Measurements from ENCODE around the gene RALGPS1. TPM values are rescaled to one million over a fixed set of nuclear protein-coding genes. Genes with fewer than 3 reads are reported as not detected.

RALGPS1 gene
- total and polyA plus RNA-seq, 2 of the 8 experiments (the other 6 are each of a cell fraction or from before 2014, with no cell fraction given): 20.0 to 23.5 TPM

DNA sequence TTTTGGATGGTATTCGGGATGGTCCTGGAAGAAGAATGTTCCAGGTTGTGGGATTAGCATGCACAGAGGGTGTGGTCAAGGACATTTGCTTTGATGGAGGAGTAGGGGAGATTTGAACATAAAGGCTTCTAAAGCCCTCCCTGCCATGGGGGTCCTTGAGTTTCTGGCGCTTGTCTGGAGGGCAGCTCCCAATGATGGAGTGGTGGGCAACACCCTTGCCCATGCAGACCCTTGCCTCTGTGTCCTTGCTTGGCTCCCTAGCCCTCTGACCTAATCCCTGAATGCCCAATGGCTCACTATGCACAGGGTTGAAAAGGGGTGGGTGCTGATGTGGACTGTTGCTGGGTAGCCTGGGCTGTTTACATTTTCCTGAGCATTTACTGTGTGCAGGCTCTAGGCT, 66.6 kb downstream of the RALGPS1 start:
- CTCF ChIA-PET (ENCODE audit: partially characterized antibody): interaction anchor here (1.1 kb wide), 1 partner anchor 16 kb away, joined by 3 read pairs; no protein-coding TSS in a partner anchor
- Histone ChIP-seq H2BK15ac (ENCODE audit: low read length) (no peak overlapping the region), H3K18ac (ENCODE audit: extremely low read depth, low read length) (no peak overlapping the region), H3K4me3 (ENCODE audit: extremely low read depth in 1 of 4, insufficient read depth in 2 of 4, low read depth in 3 of 4, low read length in 4 of 4) (no peak overlapping the region), H2BK12ac (ENCODE audit: low read depth, low read length) (no peak overlapping the region), H3K4me1 (replicated peaks in 1 of 4; ENCODE audit: control insufficient read depth in 3 of 4, insufficient read depth in 4 of 4, low read length in 3 of 4) (peaks cover 0 to 3% (median 0%) of the 10 kb centered on the region in 4 experiments; a peak in 1 of 7 replicates), H2BK120ac (replicated peaks; ENCODE audit: low read depth, low read length) (no peak overlapping the region), H3K14ac (ENCODE audit: insufficient read length) (no peak overlapping the region), H3K23me2 (ENCODE audit: low read depth, low read length) (peaks cover under 1% of the 10 kb centered on the region; the same call in 1 of the 2 replicates), H3K23ac (ENCODE audit: insufficient read length) (no peak overlapping the region), H3K36me3 (ENCODE audit: control insufficient read depth in 2 of 4, insufficient read depth in 4 of 4, low read length in 3 of 4) (no peaks in the 10 kb centered on the region; a peak in 1 of 8 replicates), H2BK5ac (ENCODE audit: low read depth, low read length) (no peak overlapping the region), H4K20me1 (replicated peaks in 1 of 2; ENCODE audit: control insufficient read depth in 1 of 2, insufficient read depth in 2 of 2, low read length in 2 of 2) (peaks cover 0 to under 1% of the 10 kb centered on the region in 2 experiments), H3K9ac (replicated peaks in 1 of 4; ENCODE audit: extremely low read depth in 1 of 4, low read depth in 3 of 4, low read length in 3 of 4) (no peak overlapping the region), H3K56ac (replicated peaks; ENCODE audit: insufficient read length, low read depth, low read length) (no peak overlapping the region), H3K27ac (ENCODE audit: low read depth, low read length) (no peak overlapping the region), H3K9me3 (ENCODE audit: insufficient read depth in 2 of 2, low read depth in 1 of 2, low read length in 1 of 2) (no peaks in the 10 kb centered on the region), H2BK20ac (ENCODE audit: low read length) (no peak overlapping the region), H3K27me3 (replicated peaks in 1 of 4; ENCODE audit: control insufficient read depth in 3 of 4, extremely low read depth in 1 of 4, insufficient read depth in 3 of 4, low read length in 3 of 4) (no peaks in the 10 kb centered on the region), H3K79me1 (ENCODE audit: low read depth, low read length) (no peaks in the 10 kb centered on the region), H4K5ac (ENCODE audit: insufficient read length, low read depth, low read length) (no peak overlapping the region), H3K4ac (replicated peaks; ENCODE audit: insufficient read length, low read depth, low read length) (no peak overlapping the region), H3K79me2 (ENCODE audit: control insufficient read depth in 1 of 2, insufficient read depth in 2 of 2, low read length in 2 of 2) (no peaks in the 10 kb centered on the region), H2AK5ac (ENCODE audit: low read depth, low read length) (no peak overlapping the region), H4K91ac (replicated peaks; ENCODE audit: insufficient read length, low read length) (no peak overlapping the region), H2AFZ (ENCODE audit: low read length) (no peak overlapping the region), H4K8ac (ENCODE audit: extremely low read depth, insufficient read depth, low read length) (no peak overlapping the region), H3K4me2 (ENCODE audit: insufficient read depth in 1 of 2, low read depth in 2 of 2, low read length in 2 of 2) (no peak overlapping the region)
- POLR2A ChIA-PET (ENCODE audit: partially characterized antibody): no interaction called here
- WGBS, 2 experiments (ENCODE audit: extremely low coverage in 1 of 2, insufficient coverage in 1 of 2, insufficient read length in 1 of 2, insufficient replicate concordance in 2 of 2, low coverage in 1 of 2, low lambda C conversion rate in 2 of 2, missing lambda C conversion rate in 1 of 2): 86% methylated on average over 2 of the region's 2 CpGs; no CpG with 5 or more reads in 1 of the 2 experiments
- FAIRE-seq (no peak), DNase-seq (ENCODE audit: low read depth in 1 of 2, low spot score in 2 of 2) (no peak)
- no peak for TF ChIP-seq RAD21 (IDR thresholded peaks at IDR 0.05 in 1 of 2, conservative IDR thresholded peaks at IDR 0.05 in 1 of 2; ENCODE audit: low read depth in 2 of 2, low read length in 2 of 2)
- no peak for TF ChIP-seq SIN3A (conservative IDR thresholded peaks at IDR 0.05 in 1 of 2, IDR thresholded peaks at IDR 0.05 in 1 of 2; ENCODE audit: low read depth in 1 of 2, low read length in 2 of 2)
- TF ChIP-seq SP2 (IDR thresholded peaks at IDR 0.05; ENCODE audit: low read length): no peak
- no peak for TF ChIP-seq TCF12 (IDR thresholded peaks at IDR 0.05; ENCODE audit: low read depth, low read length)

Measured in H1 (cell line).